GM21576 (cell line): Measurements from ENCODE around the gene DDX20.

ENCODE experiments used
- ATAC-seq: cut with Tn5 transposase; IDR thresholded peaks from one replicate; pipeline ENCODE4 v1.9.1; 2021; ENCODE audit warnings: mild to moderate bottlenecking, moderate library complexity; ENCODE audit not compliant: unreplicated experiment

The DDX20 gene

GRCh38 chr1:111755331-111756123, at the start of gene DDX20:
TSS of gene DDX20 (plus strand) at chr1:111755901. CDS start at chr1:111755925, 24 bp downstream.
- peak; percentile 92 for ATAC-seq

- no peak for ATAC-seq
These were observed 48.8 kb upstream of the DDX20 start for GRCh38 chr1:111706921-111707320.

GRCh38 chr1:111707906-111708305, 47.8 kb upstream of the DDX20 start:
- no peak for ATAC-seq

GRCh38 chr1:111709986-111710385, 45.7 kb upstream of the DDX20 start:
- no peak for ATAC-seq

- no peak for ATAC-seq
These were observed 39.4 kb upstream of the DDX20 start for GRCh38 chr1:111716333-111716732.

- ATAC-seq = no peak
These were observed 38.3 kb upstream of the DDX20 start for GRCh38 chr1:111717450-111717849.

- ATAC-seq = no peak
These were observed 36.6 kb upstream of the DDX20 start for GRCh38 chr1:111719135-111719534.

GRCh38 chr1:111719674-111720132, 36.0 kb upstream of the DDX20 start:
- no peak for ATAC-seq

GRCh38 chr1:111720274-111720976, 35.3 kb upstream of the DDX20 start:
- ATAC-seq = no peak

GRCh38 chr1:111720977-111721786, 34.5 kb upstream of the DDX20 start:
- no peak for ATAC-seq

GRCh38 chr1:111723091-111723806, 32.5 kb upstream of the DDX20 start:
- no peak for ATAC-seq

GRCh38 chr1:111723871-111724270, 31.8 kb upstream of the DDX20 start:
- ATAC-seq = no peak

GRCh38 chr1:111725192-111725591, 30.5 kb upstream of the DDX20 start:
- no peak for ATAC-seq

- ATAC-seq = no peak
These were observed 28.6 kb upstream of the DDX20 start for GRCh38 chr1:111727056-111727455.

GRCh38 chr1:111729271-111729921, 26.3 kb upstream of the DDX20 start:
- ATAC-seq = no peak

GRCh38 chr1:111729946-111730681, 25.6 kb upstream of the DDX20 start:
- ATAC-seq = no peak

- no peak for ATAC-seq
These were observed 25.0 kb upstream of the DDX20 start for GRCh38 chr1:111730706-111731105.

GRCh38 chr1:111731956-111732355, 23.7 kb upstream of the DDX20 start:
- no peak for ATAC-seq

- no peak for ATAC-seq
These were observed 23.0 kb upstream of the DDX20 start for GRCh38 chr1:111732718-111733117.
